Posterior vena cava (tissue), 2 donors: Measurements from ENCODE around the gene THAP12. TPM values are rescaled to one million over a fixed set of nuclear protein-coding genes. Genes with fewer than 3 reads are reported as not detected.

Source experiments
- DNase-seq: peaks from one replicate; pipeline ENCODE4 v3.0.0-alpha.2; 2020; ENCODE audit warnings: low spot score
- intact Hi-C, 2 donors: fragments of 100-400 bp; cut with DNase I; formaldehyde crosslinking; loops; one replicate each; pipeline versions ENCODE4 v1.14.1 to v1.14.2; 2022 to 2023
- total RNA-seq, 2 donors: library from RNA; stranded (reverse); fragmentation: NEBNext Ultra II Directional; extraction: Animal tissue kit (Norgen Biotek cat#: 25700); gene quantifications; one replicate each; pipeline ENCODE4 v1.2.1, GENCODE V29; 2021
- donor health status: DM: yes; HTN: yes; CAD: no.
- donor health status: DM: yes; HTN: yes; CAD: no.

The THAP12 gene
- total RNA-seq, 2 donors from 2014 or later = 37.7 to 39.0 TPM

DNA sequence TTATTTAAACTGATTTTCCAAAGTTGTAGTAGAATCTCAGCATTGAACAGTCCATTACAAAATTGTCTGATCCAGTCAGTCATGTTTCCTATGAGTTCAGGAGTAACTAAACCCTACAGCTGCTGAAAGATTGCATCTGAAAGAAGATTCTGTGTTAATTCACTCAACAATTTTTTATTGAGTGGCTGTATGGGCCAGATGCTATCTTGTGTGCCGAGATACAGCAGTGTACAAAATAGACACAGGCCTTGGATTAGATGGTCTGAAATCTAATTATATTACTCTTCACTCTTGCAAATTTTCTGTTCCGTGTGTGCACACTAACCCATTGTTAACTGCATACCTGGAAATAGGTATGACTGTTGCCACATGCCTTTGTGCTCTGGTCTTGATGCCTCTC, 7.5 kb upstream of the THAP12 start:
- DNase-seq = no peak

GRCh38 chr11:76385903-76386302, 5.0 kb upstream of the THAP12 start:
- intact Hi-C loops = loop anchor here in 1 of 2 donors (10.0 kb wide), 1 partner anchor 49 kb away; no protein-coding TSS in a partner anchor
- DNase-seq = no peak

More for the DNA sequence above, 7.5 kb upstream of the THAP12 start:
- intact Hi-C loops = loop anchor here in 1 of 2 donors (10.0 kb wide), 1 partner anchor 46 kb away; no protein-coding TSS in a partner anchor

- DNase-seq = no peak
- intact Hi-C loops = loop anchor here in 1 of 2 donors (10.0 kb wide), 1 partner anchor 53 kb away; no protein-coding TSS in a partner anchor
Measured at GRCh38 chr11:76382209-76382608, 1.3 kb upstream of the THAP12 start.

GRCh38 chr11:76380159-76380976, 564 bp downstream of the THAP12 start:
- intact Hi-C loops = loop anchor here in 1 of 2 donors (10.0 kb wide), 1 partner anchor 54 kb away; no protein-coding TSS in a partner anchor
- peak; percentile 81 for DNase-seq

DNA sequence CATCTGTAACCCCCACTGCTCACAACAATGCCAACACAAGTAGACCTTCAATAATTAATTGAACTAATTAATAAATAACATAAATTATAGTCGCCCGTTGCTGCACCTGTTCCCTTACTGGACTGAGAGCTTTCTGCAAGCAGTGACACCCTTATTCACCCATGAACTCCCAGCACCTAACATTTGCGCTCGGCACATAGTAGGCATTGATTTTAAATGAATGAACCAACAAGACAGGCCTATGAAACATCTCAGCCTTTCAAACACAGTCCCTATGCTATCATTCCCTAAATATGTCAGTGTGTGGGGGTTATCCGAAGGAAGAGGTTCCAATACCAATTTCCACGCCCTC, 1.1 kb downstream of the THAP12 start:
- DNase-seq = no peak
- intact Hi-C loops = loop anchor here in 1 of 2 donors (10.0 kb wide), 1 partner anchor 55 kb away; no protein-coding TSS in a partner anchor

DNA sequence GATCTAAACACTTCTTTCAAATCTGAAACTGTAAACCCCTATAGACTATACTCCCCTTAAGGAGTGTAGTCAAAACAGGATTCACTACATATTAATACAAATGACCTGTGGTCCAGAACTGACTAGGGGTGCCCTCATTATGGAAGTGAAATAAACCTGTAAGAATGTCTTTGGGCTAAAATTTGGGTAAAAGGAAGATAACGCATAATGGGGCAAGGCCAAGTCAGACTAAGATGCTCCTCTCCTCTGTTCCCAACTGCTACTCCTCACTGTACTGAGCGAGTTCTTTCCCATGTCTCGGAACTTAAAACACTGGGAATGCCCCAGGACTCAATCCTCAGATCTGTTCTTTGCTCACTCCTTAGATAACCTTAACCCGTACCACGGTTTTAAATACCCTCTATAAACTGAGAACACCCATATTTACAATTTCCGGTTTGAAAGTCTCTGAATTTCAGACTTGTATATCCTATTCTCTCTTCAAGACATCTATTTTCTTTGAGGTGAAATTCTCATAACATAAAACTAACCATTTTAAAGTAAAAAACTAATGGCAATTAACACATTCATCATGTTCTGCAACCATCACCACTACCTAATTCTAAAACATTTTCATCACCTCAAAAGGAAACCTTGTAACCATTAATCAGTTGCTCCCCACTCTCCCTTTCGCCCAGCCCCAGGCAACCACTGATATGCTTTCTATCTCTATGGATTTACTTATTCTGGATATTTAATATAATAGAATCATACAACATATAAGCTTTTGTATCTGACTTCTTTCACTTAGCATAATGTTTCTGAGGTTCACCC, 4.0 kb downstream of the THAP12 start:
- intact Hi-C loops = no loop called here
- DNase-seq = no peak

DNA sequence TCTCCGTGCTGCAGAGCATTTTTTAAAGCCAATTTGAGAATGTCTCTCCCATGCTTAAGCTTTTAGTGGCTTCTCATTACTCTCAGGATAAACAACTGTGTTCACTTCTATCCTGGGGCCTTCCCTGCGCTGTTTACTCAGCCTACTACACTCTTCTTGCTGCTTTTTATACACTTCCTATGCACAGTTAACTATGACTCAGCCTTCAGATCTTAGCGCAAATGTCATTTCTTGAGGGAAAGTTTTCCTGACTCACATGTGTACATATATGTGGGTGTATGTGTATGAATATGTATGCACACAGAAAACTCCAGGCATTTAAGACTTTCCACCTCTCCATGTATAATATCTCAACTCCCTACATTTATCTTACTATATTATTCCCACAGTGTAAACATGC, 9.8 kb downstream of the THAP12 start:
- intact Hi-C loops = no loop called here
- no peak for DNase-seq

DNA sequence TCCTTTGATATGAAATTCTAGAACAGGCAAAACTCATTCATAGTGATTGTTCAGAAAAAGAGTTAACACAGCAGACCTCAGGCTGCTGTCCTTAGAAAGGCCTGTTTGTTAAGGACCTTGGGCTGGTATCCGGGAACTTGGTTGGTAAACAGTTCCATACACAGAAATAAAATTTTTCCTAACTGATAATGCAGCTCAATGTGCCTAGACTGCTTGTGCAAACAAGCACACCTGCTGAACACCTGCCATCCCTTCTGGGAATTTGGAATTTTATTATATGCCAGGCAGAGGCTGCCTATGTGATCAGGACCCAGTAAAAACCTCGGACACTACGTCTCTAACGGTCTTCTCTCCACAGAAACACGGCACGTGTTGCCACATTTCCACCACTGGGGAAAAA, 11.5 kb downstream of the THAP12 start:
- intact Hi-C loops = no loop called here

DNA sequence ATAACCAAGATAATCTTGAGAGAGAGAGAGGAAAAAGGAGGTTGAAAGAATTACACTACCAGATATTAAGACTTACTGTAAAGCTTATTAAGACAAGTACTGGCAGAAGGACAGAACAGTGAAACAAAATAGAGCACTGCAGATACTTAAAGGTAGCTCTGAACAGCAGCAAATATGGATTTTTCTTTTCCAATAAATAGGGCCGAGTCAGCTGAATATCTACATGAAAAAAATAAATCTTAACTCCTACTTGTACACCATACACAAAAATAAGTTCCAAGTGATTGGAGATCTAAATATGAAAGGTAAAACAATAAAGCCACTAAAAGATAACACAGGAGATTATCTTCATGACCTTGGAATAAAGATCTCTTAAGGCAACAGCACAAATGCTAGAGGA, 12.4 kb downstream of the THAP12 start:
- DNase-seq = no peak
- intact Hi-C loops = no loop called here

More for the DNA sequence above, 11.5 kb downstream of the THAP12 start:
- DNase-seq = no peak

DNA sequence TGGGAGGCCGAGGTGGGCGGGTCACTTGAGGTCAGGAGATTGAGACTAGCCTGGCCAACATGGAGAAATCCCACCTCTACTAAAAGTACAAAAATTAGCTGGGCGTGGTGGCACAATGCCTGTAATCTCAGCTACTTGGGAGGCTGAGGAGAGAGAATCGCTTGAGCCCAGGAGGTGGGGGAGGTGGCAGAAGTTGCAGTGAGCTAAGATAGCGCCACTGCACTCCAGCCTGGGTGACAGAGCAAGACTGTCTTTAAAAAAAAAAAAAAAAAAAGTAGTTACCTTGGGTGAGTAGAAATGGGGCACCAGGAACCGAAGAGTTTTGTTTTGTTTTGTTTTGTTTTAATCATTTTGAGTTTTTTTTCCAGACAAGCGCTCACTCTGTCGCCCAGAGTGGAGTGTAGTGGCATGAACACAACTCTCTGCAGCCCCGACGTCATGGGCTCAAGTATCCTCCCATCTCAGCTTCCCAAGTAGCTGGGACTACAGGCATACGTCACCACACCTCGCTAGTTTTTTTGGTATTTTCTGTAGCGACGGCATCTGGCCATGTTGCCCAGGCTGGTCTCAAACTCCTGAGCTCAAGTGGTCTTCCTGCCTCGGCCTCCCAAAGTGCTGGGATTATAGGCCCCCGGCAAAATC, 15.8 kb downstream of the THAP12 start:
- intact Hi-C loops = no loop called here
- DNase-seq = no peak

GRCh38 chr11:76362716-76363115, 18.2 kb downstream of the THAP12 start:
- DNase-seq = no peak
- intact Hi-C loops = no loop called here

DNA sequence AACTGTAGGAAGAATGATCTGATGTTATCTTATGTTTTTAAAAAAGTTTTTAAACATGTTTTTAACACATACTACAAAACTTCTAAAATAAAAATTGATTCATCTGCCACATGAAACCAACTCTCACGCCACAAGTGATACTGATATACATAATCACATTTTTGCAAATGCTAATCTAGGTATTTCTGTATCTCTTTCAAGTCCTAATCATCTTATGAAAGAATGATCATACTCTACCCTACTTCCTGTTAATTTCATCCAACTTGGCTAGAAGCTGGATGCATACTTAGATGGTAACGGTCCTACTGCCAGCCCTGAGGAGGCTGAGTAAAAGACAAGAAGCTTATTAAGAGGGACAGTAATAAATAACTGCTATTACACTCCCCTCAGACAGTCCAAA, 19.2 kb downstream of the THAP12 start:
- intact Hi-C loops = no loop called here
- DNase-seq = no peak

DNA sequence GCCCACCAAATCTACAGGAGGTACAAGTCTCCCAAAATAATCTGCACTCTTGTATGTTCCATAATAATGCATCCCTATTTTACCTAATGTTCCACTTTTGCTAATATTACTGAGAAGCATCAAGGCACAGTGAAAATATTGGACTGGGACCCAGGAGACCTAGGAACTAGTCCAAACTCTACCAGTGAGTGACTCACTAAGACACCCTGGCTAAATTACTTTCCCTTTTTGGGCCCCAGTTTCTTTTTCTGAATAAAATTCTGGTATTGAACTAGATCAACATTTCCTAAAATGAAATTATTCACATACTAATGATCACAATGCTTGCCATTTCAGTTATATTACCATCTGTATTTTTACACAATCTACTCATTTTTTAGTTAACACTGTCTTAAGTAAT, 19.6 kb downstream of the THAP12 start:
- intact Hi-C loops = no loop called here
- no peak for DNase-seq

GRCh38 chr11:76355172-76355571, 25.8 kb downstream of the THAP12 start:
- no peak for DNase-seq

GRCh38 chr11:76348348-76348747, 32.6 kb downstream of the THAP12 start:
- DNase-seq = no peak
- intact Hi-C loops = no loop called here

More at GRCh38 chr11:76355172-76355571, 25.8 kb downstream of the THAP12 start:
- intact Hi-C loops = no loop called here

DNA sequence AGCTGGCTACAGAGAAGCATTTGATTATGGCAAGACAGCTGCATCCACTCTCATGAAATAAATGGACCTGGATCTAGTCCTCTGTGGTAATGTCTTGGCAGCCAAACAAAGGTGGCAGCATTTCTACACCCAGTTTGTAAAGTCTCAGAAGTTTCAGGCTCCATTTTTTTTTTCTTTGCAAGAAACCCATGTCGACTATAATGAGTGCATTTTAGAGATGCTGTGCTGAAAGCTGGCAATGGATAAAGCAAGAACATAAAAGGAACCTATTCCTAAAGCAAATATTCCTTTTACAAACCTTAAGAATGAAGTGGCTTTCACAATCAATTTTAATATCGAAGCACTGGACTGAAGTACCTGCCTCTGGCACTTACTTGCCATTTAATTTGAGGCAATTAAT, 33.5 kb downstream of the THAP12 start:
- intact Hi-C loops = no loop called here
- no peak for DNase-seq

DNA sequence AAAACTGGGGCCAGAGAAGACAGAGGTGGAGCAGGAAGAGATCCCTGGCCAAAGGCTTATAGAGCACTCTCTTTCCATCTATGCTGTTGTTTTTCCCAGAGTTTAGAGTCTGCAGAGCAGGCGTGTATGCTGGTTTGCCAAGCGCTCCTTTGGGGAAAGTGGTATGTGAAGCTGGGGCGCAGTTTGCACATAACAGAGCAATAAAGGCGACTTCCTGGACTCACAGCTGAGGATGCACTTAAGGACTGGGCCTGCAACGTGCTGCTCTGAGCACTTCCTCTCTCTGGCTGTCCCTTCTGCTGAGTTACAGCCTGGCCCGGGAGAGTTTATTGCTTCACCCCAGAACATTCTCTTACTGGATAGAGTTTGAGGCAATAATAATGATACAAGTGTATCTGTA, 41.7 kb downstream of the THAP12 start:
- peak; percentile 92 for DNase-seq
- intact Hi-C loops = no loop called here

DNA sequence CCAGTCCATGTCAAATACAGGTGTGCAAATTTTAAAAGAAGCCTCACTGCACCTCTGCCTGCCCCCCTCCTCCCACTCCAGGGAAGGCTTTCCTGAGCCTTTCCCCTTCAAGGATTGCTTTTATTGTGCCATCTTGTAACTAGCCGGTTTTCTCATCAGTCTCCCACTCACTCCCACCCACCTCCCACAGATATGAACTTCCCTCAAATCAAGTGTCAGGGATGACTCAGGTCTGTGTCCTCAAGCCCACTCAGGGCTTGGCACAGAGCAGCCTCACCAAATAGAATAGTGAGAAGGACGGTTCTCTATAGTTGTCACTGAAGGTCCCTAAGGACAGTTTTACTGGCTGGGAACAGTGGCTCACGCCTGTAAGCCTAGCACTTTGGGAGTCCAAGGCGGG, 43.0 kb downstream of the THAP12 start:
- DNase-seq = no peak
- intact Hi-C loops = no loop called here

DNA sequence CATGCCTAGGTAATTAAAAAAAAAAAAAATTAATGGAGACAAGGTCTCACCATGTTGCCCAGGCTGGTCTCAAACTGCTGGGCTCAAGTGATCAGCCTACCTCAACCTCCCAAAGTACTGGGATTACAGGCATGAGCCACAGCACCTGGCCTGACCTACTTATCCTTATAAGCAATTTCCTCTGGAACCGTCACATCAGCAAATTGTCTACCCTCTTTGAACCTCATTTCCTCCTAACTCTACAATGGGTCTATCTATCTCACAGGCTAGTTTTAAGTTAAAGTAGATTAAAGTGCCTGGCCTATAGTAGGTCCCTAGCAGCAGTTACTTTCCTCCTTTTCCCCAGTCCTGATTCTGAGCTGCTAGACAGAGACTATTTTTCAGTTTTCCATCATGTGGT, 43.5 kb downstream of the THAP12 start:
- intact Hi-C loops = no loop called here
- no peak for DNase-seq

- DNase-seq = no peak
- intact Hi-C loops = no loop called here
Measured at GRCh38 chr11:76336597-76336996, 44.3 kb downstream of the THAP12 start.
